ENCODE results near the gene FRMD4A.

GRCh38 chr10:14116021-14116420 is 214.7 kb downstream of the FRMD4A start:
- no peak for TF ChIP-seq CTCF (IDR thresholded peaks at IDR 0.05; ENCODE audit: borderline replicate concordance, extremely low read depth, low read length, poor library complexity, severe bottlenecking)
- TF ChIP-seq EZH2 (IDR thresholded peaks at IDR 0.05; ENCODE audit: borderline replicate concordance, low read depth, low read length, severe bottlenecking): no peak
